22Rv1 (cell line): ENCODE measurements around the gene SLC36A3.

Experiments
- CTCF ChIP-seq: fragments of 450-650 bp; IDR thresholded peaks from 2 replicates; pipeline ENCODE4 v1.5.1; 2017; ENCODE audit warnings: mild to moderate bottlenecking
- ZFX ChIP-seq: fragments of 450-650 bp; IDR thresholded peaks from 2 replicates; pipeline ENCODE4 v1.6.1; 2017; ENCODE audit warnings: antibody characterized with exemption, borderline replicate concordance

DNA sequence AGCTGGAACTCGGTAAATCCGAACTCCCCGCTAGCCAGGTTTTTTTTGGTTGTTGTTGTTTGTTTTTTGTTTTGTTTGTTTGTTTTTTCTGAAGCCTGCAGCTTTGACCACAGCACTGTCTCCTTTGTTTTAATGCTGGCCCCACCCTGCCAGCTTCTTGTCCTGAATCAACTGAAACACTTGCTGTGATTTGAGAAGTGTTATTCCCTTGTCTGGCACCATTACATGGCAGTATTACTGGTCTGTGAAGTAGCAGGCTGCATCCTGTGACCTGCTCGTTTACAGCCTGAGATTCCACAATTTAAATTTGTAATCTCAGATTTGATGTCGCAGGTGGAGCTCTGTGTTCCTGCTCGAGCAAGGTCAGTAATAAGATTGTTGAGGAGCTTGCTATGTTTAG, 45.2 kb upstream of the SLC36A3 start:
- TF ChIP-seq ZFX (no peak), CTCF (no peak)
